Activated CD4-positive, alpha-beta T cell treated with anti-CD3 and anti-CD28 coated beads, Interleukin-2, amount 10 ng/mL, durations not matched to agents 24 days and 14 days (primary cell): Measurements from ENCODE around the gene UBE2Q1. TPM values are rescaled to one million over a fixed set of nuclear protein-coding genes. Genes with fewer than 3 reads are reported as not detected.

Experiments
- DNase-seq: peaks from one replicate; pipeline ENCODE4 v3.0.0; 2022
- H3K27ac Mint-ChIP-seq: one replicate; pipeline ENCODE4 v1.8.0; 2022; ENCODE audit warnings: mild to moderate bottlenecking, mixed read lengths
- H3K27me3 Mint-ChIP-seq: one replicate; pipeline ENCODE4 v1.8.0; 2022; ENCODE audit warnings: mixed read lengths
- H3K36me3 Mint-ChIP-seq: one replicate; pipeline ENCODE4 v1.8.0; 2022; ENCODE audit warnings: low read depth, mild to moderate bottlenecking, mixed read lengths
- H3K4me1 Mint-ChIP-seq: one replicate; pipeline ENCODE4 v1.8.0; 2021; ENCODE audit warnings: mixed read lengths
- H3K4me3 Mint-ChIP-seq: one replicate; pipeline ENCODE4 v1.8.0; 2022; ENCODE audit warnings: mild to moderate bottlenecking, moderate library complexity, mixed read lengths
- H3K9me3 Mint-ChIP-seq: one replicate; pipeline ENCODE4 v1.8.0; 2021; ENCODE audit warnings: mixed read lengths
- intact Hi-C: fragments of 100-400 bp; cut with micrococcal nuclease; formaldehyde crosslinking; loops from one replicate; pipeline ENCODE4 v1.15.1; 2023
- total RNA-seq: library from RNA; stranded (reverse); gene quantifications from 2 replicates; pipeline ENCODE4 v1.2.3, GENCODE V29; 2022

Gene UBE2Q1
- 86.6 and 104 TPM in 2 replicates for total RNA-seq

- peak within 1 kb of the TSS; percentile 98 for H3K27ac Mint-ChIP-seq
- H3K9me3 Mint-ChIP-seq = no peaks in the 10 kb centered on the region
- peaks cover 42% of the 10 kb centered on the region for H3K36me3 Mint-ChIP-seq
- DNase-seq = peak; percentile 82
- peak within 1 kb of the TSS; percentile 98 for H3K4me3 Mint-ChIP-seq
- H3K4me1 Mint-ChIP-seq = peaks cover 43% of the 10 kb centered on the region
- no peaks in the 10 kb centered on the region for H3K27me3 Mint-ChIP-seq
- intact Hi-C loops = loop anchor here (2.0 to 5.0 kb wide), 5 partner anchors 151 to 503 kb away; partner anchors contain the start of genes IL6R and UBAP2L
Measured at GRCh38 chr1:154557939-154558719, at the start of gene UBE2Q1. UBE2Q1 (minus strand) TSS chr1:154558662; CDS start chr1:154558553, 109 bp downstream.

- Mint-ChIP-seq H3K27ac (peak within 1 kb of the TSS; percentile 99), H3K9me3 (no peaks in the 10 kb centered on the region)
- intact Hi-C loops = loop anchor here (1.0 to 10.0 kb wide), 3 partner anchors 49 to 383 kb away; partner anchors contain the start of gene UBAP2L
Measured at GRCh38 chr1:154607609-154608396, 49.3 kb upstream of the UBE2Q1 start, which contains the start of gene ADAR. ADAR (minus strand) TSS chr1:154608186; CDS start chr1:154608006, 180 bp downstream.

GRCh38 chr1:154607106-154607608 is 48.7 kb upstream of the UBE2Q1 start:
- H3K4me1 Mint-ChIP-seq = peaks cover 73% of the 10 kb centered on the region
- H3K27ac Mint-ChIP-seq = peak overlapping the region; percentile 99
- intact Hi-C loops = loop anchor here (5.0 to 10.0 kb wide), 2 partner anchors 185 to 382 kb away; partner anchors contain the start of gene UBAP2L
- no peaks in the 10 kb centered on the region for H3K27me3 Mint-ChIP-seq
- H3K4me3 Mint-ChIP-seq = peak overlapping the region; percentile 92
- DNase-seq = peak; percentile 78
- H3K36me3 Mint-ChIP-seq = peaks cover 50% of the 10 kb centered on the region
- H3K9me3 Mint-ChIP-seq = no peaks in the 10 kb centered on the region

More at GRCh38 chr1:154607609-154608396, 49.3 kb upstream of the UBE2Q1 start, which contains the start of gene ADAR:
- Mint-ChIP-seq H3K36me3 (peaks cover 47% of the 10 kb centered on the region), H3K27me3 (no peaks in the 10 kb centered on the region), H3K4me1 (peaks cover 72% of the 10 kb centered on the region), H3K4me3 (peak within 1 kb of the TSS; percentile 92)
- DNase-seq = peak; percentile 98

GRCh38 chr1:154605534-154605933 is 47.1 kb upstream of the UBE2Q1 start:
- Mint-ChIP-seq H3K36me3 (peaks cover 66% of the 10 kb centered on the region), H3K27me3 (no peaks in the 10 kb centered on the region), H3K9me3 (no peaks in the 10 kb centered on the region), H3K27ac (peak overlapping the region; percentile 56), H3K4me3 (peak overlapping the region; percentile 92), H3K4me1 (peaks cover 77% of the 10 kb centered on the region)
- DNase-seq = no peak
- intact Hi-C loops = loop anchor here (5.0 to 10.0 kb wide), 2 partner anchors 187 to 381 kb away; partner anchors contain the start of gene UBAP2L

GRCh38 chr1:154603317-154603716 is 44.9 kb upstream of the UBE2Q1 start:
- no peak overlapping the region for H3K4me3 Mint-ChIP-seq
- H3K27ac Mint-ChIP-seq = peak overlapping the region; percentile 18
- intact Hi-C loops = loop anchor here (10.0 kb wide), 1 partner anchor 379 kb away; the partner anchor contains the start of gene UBAP2L
- H3K27me3 Mint-ChIP-seq = no peaks in the 10 kb centered on the region
- no peaks in the 10 kb centered on the region for H3K9me3 Mint-ChIP-seq
- H3K36me3 Mint-ChIP-seq = peaks cover 80% of the 10 kb centered on the region
- peaks cover 74% of the 10 kb centered on the region for H3K4me1 Mint-ChIP-seq
- no peak for DNase-seq

GRCh38 chr1:154599658-154600057 is 41.2 kb upstream of the UBE2Q1 start:
- H3K4me1 Mint-ChIP-seq = peaks cover 59% of the 10 kb centered on the region
- H3K27ac Mint-ChIP-seq = peak overlapping the region; percentile 79
- no peaks in the 10 kb centered on the region for H3K27me3 Mint-ChIP-seq
- H3K4me3 Mint-ChIP-seq = peak overlapping the region; percentile 22
- intact Hi-C loops = loop anchor here (10.0 kb wide), 1 partner anchor 375 kb away; the partner anchor contains the start of gene UBAP2L
- H3K36me3 Mint-ChIP-seq = peaks cover 82% of the 10 kb centered on the region
- H3K9me3 Mint-ChIP-seq = no peaks in the 10 kb centered on the region
- DNase-seq = no peak

- DNase-seq = no peak
- H3K4me3 Mint-ChIP-seq = no peak overlapping the region
- intact Hi-C loops = no loop called here
- H3K27ac Mint-ChIP-seq = peak overlapping the region; percentile 75
- H3K4me1 Mint-ChIP-seq = peaks cover 56% of the 10 kb centered on the region
- H3K36me3 Mint-ChIP-seq = peaks cover 83% of the 10 kb centered on the region
- no peaks in the 10 kb centered on the region for H3K9me3 Mint-ChIP-seq
- H3K27me3 Mint-ChIP-seq = no peaks in the 10 kb centered on the region
Measured at GRCh38 chr1:154598871-154599635, 40.6 kb upstream of the UBE2Q1 start.

- Mint-ChIP-seq H3K4me3 (no peak overlapping the region), H3K9me3 (no peaks in the 10 kb centered on the region), H3K4me1 (peaks cover 34% of the 10 kb centered on the region), H3K27me3 (no peaks in the 10 kb centered on the region), H3K36me3 (peaks cover 82% of the 10 kb centered on the region), H3K27ac (no peak overlapping the region)
- no peak for DNase-seq
- intact Hi-C loops = no loop called here
Measured at GRCh38 chr1:154595621-154596020, 37.2 kb upstream of the UBE2Q1 start.

GRCh38 chr1:154594811-154595210 is 36.3 kb upstream of the UBE2Q1 start:
- Mint-ChIP-seq H3K27ac (no peak overlapping the region), H3K4me3 (no peak overlapping the region), H3K27me3 (no peaks in the 10 kb centered on the region), H3K4me1 (peaks cover 34% of the 10 kb centered on the region), H3K9me3 (no peaks in the 10 kb centered on the region), H3K36me3 (peaks cover 80% of the 10 kb centered on the region)
- intact Hi-C loops = no loop called here
- no peak for DNase-seq

GRCh38 chr1:154593390-154593789 is 34.9 kb upstream of the UBE2Q1 start:
- Mint-ChIP-seq H3K36me3 (peaks cover 81% of the 10 kb centered on the region), H3K4me3 (no peak overlapping the region), H3K4me1 (peaks cover 26% of the 10 kb centered on the region), H3K9me3 (no peaks in the 10 kb centered on the region), H3K27me3 (no peaks in the 10 kb centered on the region), H3K27ac (peak overlapping the region; percentile 69)
- intact Hi-C loops = no loop called here
- DNase-seq = no peak

- Mint-ChIP-seq H3K9me3 (no peaks in the 10 kb centered on the region), H3K4me1 (peaks cover 20% of the 10 kb centered on the region), H3K27me3 (no peaks in the 10 kb centered on the region), H3K4me3 (no peak overlapping the region), H3K36me3 (peaks cover 84% of the 10 kb centered on the region), H3K27ac (no peak overlapping the region)
- intact Hi-C loops = no loop called here
- DNase-seq = no peak
Measured at GRCh38 chr1:154591206-154591605, 32.7 kb upstream of the UBE2Q1 start.

- peaks cover 20% of the 10 kb centered on the region for H3K4me1 Mint-ChIP-seq
- intact Hi-C loops = no loop called here
- no peak for DNase-seq
- no peaks in the 10 kb centered on the region for H3K9me3 Mint-ChIP-seq
- no peaks in the 10 kb centered on the region for H3K27me3 Mint-ChIP-seq
- H3K36me3 Mint-ChIP-seq = peaks cover 85% of the 10 kb centered on the region
- H3K4me3 Mint-ChIP-seq = no peak overlapping the region
- H3K27ac Mint-ChIP-seq = no peak overlapping the region
Measured at GRCh38 chr1:154590756-154591155, 32.3 kb upstream of the UBE2Q1 start.

GRCh38 chr1:154589780-154590179 is 31.3 kb upstream of the UBE2Q1 start:
- peaks cover 89% of the 10 kb centered on the region for H3K36me3 Mint-ChIP-seq
- no peak for DNase-seq
- peaks cover 20% of the 10 kb centered on the region for H3K4me1 Mint-ChIP-seq
- H3K9me3 Mint-ChIP-seq = no peaks in the 10 kb centered on the region
- peak overlapping the region; percentile 75 for H3K27ac Mint-ChIP-seq
- intact Hi-C loops = no loop called here
- no peaks in the 10 kb centered on the region for H3K27me3 Mint-ChIP-seq
- H3K4me3 Mint-ChIP-seq = no peak overlapping the region
